Measurements from ENCODE around the gene GPI.

Gene GPI

DNA sequence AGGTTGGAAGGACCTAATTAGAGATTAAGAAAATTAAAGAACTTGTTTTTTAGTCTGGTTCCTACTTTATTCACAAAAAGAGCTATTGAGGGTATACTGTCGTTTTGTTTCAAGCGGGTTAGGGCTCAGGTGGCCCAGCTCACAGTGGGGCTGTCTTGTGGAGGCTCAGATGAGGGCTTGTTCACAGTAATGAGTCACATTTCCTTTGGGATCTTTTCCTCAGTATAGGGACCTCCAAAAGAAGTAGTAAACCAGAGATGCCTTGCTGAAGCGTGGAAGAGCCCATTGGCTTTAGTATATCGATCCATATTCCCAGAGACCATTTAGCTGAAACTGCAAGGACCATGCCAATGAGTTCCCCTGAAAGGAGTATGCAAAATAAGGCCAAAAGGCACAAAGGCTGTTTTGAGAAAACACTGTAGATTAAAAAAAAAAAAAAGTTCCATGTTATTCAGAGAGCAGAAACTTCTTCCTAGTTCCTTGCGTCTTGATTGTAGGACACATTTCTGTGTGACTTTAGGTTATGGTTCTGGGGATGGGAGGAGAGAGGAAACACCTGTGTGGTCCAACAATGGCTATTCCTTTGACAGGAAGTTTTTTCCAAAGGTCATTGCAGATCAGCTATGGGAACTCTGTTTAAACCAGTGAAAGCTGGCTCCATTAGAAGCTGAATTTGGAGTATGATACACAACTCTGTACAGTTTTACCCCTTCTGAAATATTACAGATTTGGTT lies 32.8 kb upstream of the GPI start:
- Histone ChIP-seq H3K27ac (ENCODE audit: low read length) (no peak overlapping the region), H3K36me3 (replicated peaks; ENCODE audit: low read depth, low read length) (peaks cover 4% of the 10 kb centered on the region), H3K79me2 (ENCODE audit: low read length) (no peaks in the 10 kb centered on the region), H3K4me2 (ENCODE audit: low read length) (no peak overlapping the region), H3K9me3 (ENCODE audit: insufficient read depth, low read length) (no peaks in the 10 kb centered on the region), H4K20me1 (ENCODE audit: insufficient read depth, low read length) (no peaks in the 10 kb centered on the region), H3K27me3 (ENCODE audit: low read depth, low read length) (no peaks in the 10 kb centered on the region), H3K9ac (ENCODE audit: low read length) (no peak overlapping the region), H2AFZ (ENCODE audit: low read depth, low read length) (no peak overlapping the region), H3K4me3 (ENCODE audit: low read length) (no peak overlapping the region), H3K4me1 (ENCODE audit: low read length) (no peaks in the 10 kb centered on the region)
- TF ChIP-seq CTCF (IDR thresholded peaks at IDR 0.05; ENCODE audit: low read depth, low read length), result no peak
- TF ChIP-seq EZH2phosphoT487 (IDR thresholded peaks at IDR 0.05; ENCODE audit: low read depth), result no peak

DNA sequence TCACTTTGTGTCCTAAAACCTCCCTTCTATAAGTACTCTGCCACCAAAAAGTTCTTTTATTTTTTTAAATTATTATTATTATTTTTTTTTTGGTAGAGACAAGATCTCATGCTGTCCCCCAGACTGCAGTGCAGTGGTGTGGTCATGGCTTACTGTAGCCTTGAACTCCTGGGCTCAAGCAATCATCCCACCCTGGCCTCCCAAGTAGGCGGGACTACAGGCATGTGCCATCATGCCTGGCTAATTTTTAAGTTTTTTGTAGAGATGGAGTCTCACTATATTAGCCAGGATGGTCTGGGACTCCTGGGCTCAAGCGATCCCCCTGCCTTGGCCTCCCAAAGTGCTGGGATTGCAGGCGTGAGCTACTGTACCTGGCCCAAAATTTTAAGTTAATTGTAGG lies 29.1 kb upstream of the GPI start:
- Histone ChIP-seq H3K9ac (ENCODE audit: low read length) (no peak overlapping the region), H4K20me1 (ENCODE audit: insufficient read depth, low read length) (no peaks in the 10 kb centered on the region), H3K36me3 (replicated peaks; ENCODE audit: low read depth, low read length) (peaks cover 5% of the 10 kb centered on the region), H3K4me3 (ENCODE audit: low read length) (no peak overlapping the region), H3K4me2 (ENCODE audit: low read length) (no peak overlapping the region), H3K79me2 (ENCODE audit: low read length) (no peaks in the 10 kb centered on the region), H3K27ac (ENCODE audit: low read length) (no peak overlapping the region), H2AFZ (ENCODE audit: low read depth, low read length) (no peak overlapping the region), H3K9me3 (ENCODE audit: insufficient read depth, low read length) (no peaks in the 10 kb centered on the region), H3K27me3 (ENCODE audit: low read depth, low read length) (no peaks in the 10 kb centered on the region), H3K4me1 (ENCODE audit: low read length) (no peaks in the 10 kb centered on the region)
- TF ChIP-seq CTCF (IDR thresholded peaks at IDR 0.05; ENCODE audit: low read depth, low read length) (no peak), EZH2phosphoT487 (IDR thresholded peaks at IDR 0.05; ENCODE audit: low read depth) (no peak)

- H3K79me2 ChIP-seq (ENCODE audit: low read length), result no peaks in the 10 kb centered on the region
- H3K4me1 ChIP-seq (ENCODE audit: low read length), result no peaks in the 10 kb centered on the region
- H3K4me2 ChIP-seq (ENCODE audit: low read length), result no peak overlapping the region
- TF ChIP-seq EZH2phosphoT487 (IDR thresholded peaks at IDR 0.05; ENCODE audit: low read depth) (no peak), CTCF (IDR thresholded peaks at IDR 0.05; ENCODE audit: low read depth, low read length) (peak; percentile 82)
- no peaks in the 10 kb centered on the region for H3K9me3 ChIP-seq (ENCODE audit: insufficient read depth, low read length)
- no peak overlapping the region for H3K9ac ChIP-seq (ENCODE audit: low read length)
- no peak overlapping the region for H2AFZ ChIP-seq (ENCODE audit: low read depth, low read length)
- H3K4me3 ChIP-seq (ENCODE audit: low read length), result no peak overlapping the region
- no peaks in the 10 kb centered on the region for H4K20me1 ChIP-seq (ENCODE audit: insufficient read depth, low read length)
- H3K27ac ChIP-seq (ENCODE audit: low read length), result no peak overlapping the region
- H3K36me3 ChIP-seq (replicated peaks; ENCODE audit: low read depth, low read length), result peaks cover 11% of the 10 kb centered on the region
- H3K27me3 ChIP-seq (ENCODE audit: low read depth, low read length), result no peaks in the 10 kb centered on the region
Measured at GRCh38 chr19:34336781-34337271, 28.2 kb upstream of the GPI start.

GRCh38 chr19:34337739-34338138 lies 27.3 kb upstream of the GPI start:
- Histone ChIP-seq H3K4me2 (ENCODE audit: low read length) (no peak overlapping the region), H3K27ac (ENCODE audit: low read length) (no peak overlapping the region), H3K79me2 (ENCODE audit: low read length) (no peaks in the 10 kb centered on the region)

More at GRCh38 chr19:34337739-34338138, 27.3 kb upstream of the GPI start:
- no peak overlapping the region for H3K4me3 ChIP-seq (ENCODE audit: low read length)
- H3K27me3 ChIP-seq (ENCODE audit: low read depth, low read length), result no peaks in the 10 kb centered on the region
- H3K4me1 ChIP-seq (ENCODE audit: low read length), result no peaks in the 10 kb centered on the region
- no peak overlapping the region for H3K9ac ChIP-seq (ENCODE audit: low read length)
- H3K36me3 ChIP-seq (replicated peaks; ENCODE audit: low read depth, low read length), result peaks cover 11% of the 10 kb centered on the region
- TF ChIP-seq CTCF (IDR thresholded peaks at IDR 0.05; ENCODE audit: low read depth, low read length) (no peak), EZH2phosphoT487 (IDR thresholded peaks at IDR 0.05; ENCODE audit: low read depth) (no peak)
- no peak overlapping the region for H2AFZ ChIP-seq (ENCODE audit: low read depth, low read length)
- H4K20me1 ChIP-seq (ENCODE audit: insufficient read depth, low read length), result no peaks in the 10 kb centered on the region
- H3K9me3 ChIP-seq (ENCODE audit: insufficient read depth, low read length), result no peaks in the 10 kb centered on the region

Data from OCI-LY3 (cell line).